ENCODE data around the gene SULT4A1.

SULT4A1 gene

GRCh38 chr22:43891360-43892182, 29.3 kb upstream of the SULT4A1 start, which contains the start of gene PNPLA5:
Gene PNPLA5, minus strand, starts transcription at chr22:43892013. Its CDS starts 133 bp downstream, at chr22:43891880.
- Mint-ChIP-seq H3K9me3 (no peaks in the 10 kb centered on the region), H3K36me3 (ENCODE audit: low read depth) (no peaks in the 10 kb centered on the region), H3K27me3 (ENCODE audit: low read depth) (peaks cover 38% of the 10 kb centered on the region), H3K4me1 (ENCODE audit: low read depth) (no peaks in the 10 kb centered on the region), H3K27ac (no peak within 1 kb of the TSS), H3K4me3 (no peak within 1 kb of the TSS)

DNA sequence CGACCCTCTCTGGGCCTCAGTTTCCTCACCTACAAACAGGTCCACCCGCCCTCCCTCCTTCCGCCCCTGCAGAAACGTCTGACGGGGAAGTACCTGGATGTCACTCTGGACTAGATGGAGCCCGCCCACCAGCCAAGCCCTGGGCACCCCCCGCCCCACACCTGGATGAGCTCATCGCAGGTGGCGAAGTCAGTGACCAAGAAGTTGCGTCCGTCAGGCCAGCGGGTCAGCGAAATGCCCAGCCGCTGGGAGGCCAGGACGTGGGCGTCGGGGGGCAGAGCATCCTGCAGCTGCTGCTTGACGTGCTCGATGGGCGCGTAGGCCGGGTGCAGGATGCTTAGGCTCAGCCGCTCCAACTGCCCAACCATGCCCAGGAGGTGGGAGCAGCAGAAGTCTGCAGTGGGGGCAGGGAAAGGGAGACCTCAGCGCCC, 28.6 kb upstream of the SULT4A1 start:
- H3K4me3 Mint-ChIP-seq: no peak overlapping the region
- H3K27ac Mint-ChIP-seq: no peak overlapping the region
- peaks cover 38% of the 10 kb centered on the region for H3K27me3 Mint-ChIP-seq (ENCODE audit: low read depth)
- H3K36me3 Mint-ChIP-seq (ENCODE audit: low read depth): no peaks in the 10 kb centered on the region
- H3K9me3 Mint-ChIP-seq: no peaks in the 10 kb centered on the region
- H3K4me1 Mint-ChIP-seq (ENCODE audit: low read depth): no peaks in the 10 kb centered on the region

DNA sequence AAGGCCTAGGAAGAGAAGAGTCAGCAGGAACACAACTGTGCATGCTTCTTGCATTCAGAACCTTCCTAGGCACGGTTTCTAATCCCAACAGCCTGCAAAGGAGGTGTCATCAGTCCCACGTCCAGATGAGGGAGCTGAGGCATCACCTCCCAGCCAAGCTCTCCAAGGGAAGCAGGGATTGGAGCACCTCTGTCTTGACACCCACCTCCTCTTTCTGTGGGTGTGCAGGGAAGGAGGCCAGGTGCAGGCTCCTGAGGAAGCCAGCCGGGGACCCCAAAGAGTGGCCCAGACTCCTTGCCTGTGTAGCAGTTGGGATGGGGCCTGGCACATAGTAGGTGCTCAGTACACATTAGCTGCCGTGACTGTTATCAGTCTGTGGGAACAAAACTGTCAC, 27.5 kb upstream of the SULT4A1 start:
- H3K27me3 Mint-ChIP-seq (ENCODE audit: low read depth): peaks cover 38% of the 10 kb centered on the region
- H3K4me3 Mint-ChIP-seq: no peak overlapping the region
- H3K4me1 Mint-ChIP-seq (ENCODE audit: low read depth): no peaks in the 10 kb centered on the region
- no peaks in the 10 kb centered on the region for H3K36me3 Mint-ChIP-seq (ENCODE audit: low read depth)
- no peak overlapping the region for H3K27ac Mint-ChIP-seq
- no peaks in the 10 kb centered on the region for H3K9me3 Mint-ChIP-seq

- Mint-ChIP-seq H3K27ac (no peak overlapping the region), H3K36me3 (ENCODE audit: low read depth) (no peaks in the 10 kb centered on the region), H3K27me3 (ENCODE audit: low read depth) (peaks cover 38% of the 10 kb centered on the region), H3K9me3 (no peaks in the 10 kb centered on the region), H3K4me1 (ENCODE audit: low read depth) (no peaks in the 10 kb centered on the region), H3K4me3 (no peak overlapping the region)
These were observed 27.0 kb upstream of the SULT4A1 start for GRCh38 chr22:43889201-43889859.

DNA sequence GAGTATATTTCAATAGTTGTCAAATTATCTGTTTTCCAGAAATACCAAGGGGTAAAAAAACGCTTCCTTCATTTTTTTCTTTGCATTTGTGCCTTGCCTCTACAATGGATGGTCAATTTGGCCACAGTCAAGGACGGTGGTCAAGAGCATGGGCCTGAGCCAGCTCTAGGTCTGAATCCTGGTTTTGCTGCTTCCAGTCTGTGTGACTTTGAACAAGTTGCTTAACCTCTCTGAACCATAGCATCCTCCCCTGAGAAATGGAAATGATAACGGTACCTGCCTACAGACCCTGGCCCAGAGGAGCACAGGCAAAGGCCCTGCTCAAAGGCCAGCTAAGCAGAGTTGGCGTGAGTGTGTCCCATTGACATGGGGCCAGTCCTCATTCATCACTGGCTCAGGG, 26.4 kb upstream of the SULT4A1 start:
- Mint-ChIP-seq H3K36me3 (ENCODE audit: low read depth) (no peaks in the 10 kb centered on the region), H3K4me1 (ENCODE audit: low read depth) (no peaks in the 10 kb centered on the region), H3K27ac (no peak overlapping the region), H3K27me3 (ENCODE audit: low read depth) (peaks cover 35% of the 10 kb centered on the region), H3K4me3 (no peak overlapping the region), H3K9me3 (no peaks in the 10 kb centered on the region)

DNA sequence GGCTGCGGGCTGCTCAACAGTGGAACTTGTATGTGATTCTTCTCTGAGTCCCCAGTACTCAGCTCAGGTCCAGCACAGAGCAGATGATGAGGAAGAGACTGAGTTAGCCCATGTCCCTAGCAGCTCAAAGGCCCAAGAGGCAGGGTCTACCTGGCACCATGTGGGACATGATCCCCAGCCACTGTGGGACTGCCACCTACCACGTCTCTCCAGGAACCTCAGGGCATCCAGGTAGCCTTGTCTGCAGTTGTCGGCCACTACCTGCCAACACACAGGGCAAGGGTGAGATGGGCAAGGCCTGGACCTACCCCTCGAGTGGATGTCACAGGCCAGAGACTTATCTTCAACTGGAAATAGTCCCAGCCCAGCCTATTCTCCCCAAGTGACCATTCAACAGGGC, 25.1 kb upstream of the SULT4A1 start:
- no peak overlapping the region for H3K4me3 Mint-ChIP-seq
- H3K27me3 Mint-ChIP-seq (ENCODE audit: low read depth): peaks cover 29% of the 10 kb centered on the region
- H3K9me3 Mint-ChIP-seq: no peaks in the 10 kb centered on the region
- H3K27ac Mint-ChIP-seq: no peak overlapping the region
- H3K36me3 Mint-ChIP-seq (ENCODE audit: low read depth): no peaks in the 10 kb centered on the region
- no peaks in the 10 kb centered on the region for H3K4me1 Mint-ChIP-seq (ENCODE audit: low read depth)

DNA sequence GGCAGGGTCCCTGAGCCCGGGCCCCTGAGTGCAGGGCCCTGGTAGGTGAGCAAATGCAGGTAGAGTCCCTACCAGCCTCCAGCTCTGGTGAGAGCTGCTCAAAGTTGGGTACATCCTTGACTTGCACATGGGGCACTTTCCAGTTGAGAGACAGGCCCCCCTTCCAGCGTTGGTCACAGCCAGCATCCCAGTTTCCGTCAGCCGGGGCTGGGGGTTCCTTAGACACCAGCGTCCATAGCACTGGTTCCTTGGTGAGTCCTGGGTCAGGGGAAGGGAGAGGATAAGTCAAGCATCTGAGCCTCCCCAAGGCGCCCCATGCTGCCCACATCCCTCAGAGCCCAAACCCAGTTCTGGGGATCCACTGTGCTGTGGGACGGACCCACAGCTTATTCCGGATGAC, 23.9 kb upstream of the SULT4A1 start:
- Mint-ChIP-seq H3K9me3 (no peaks in the 10 kb centered on the region), H3K27ac (no peak overlapping the region), H3K4me3 (no peak overlapping the region), H3K27me3 (ENCODE audit: low read depth) (peaks cover 22% of the 10 kb centered on the region), H3K36me3 (ENCODE audit: low read depth) (no peaks in the 10 kb centered on the region), H3K4me1 (ENCODE audit: low read depth) (no peaks in the 10 kb centered on the region)

DNA sequence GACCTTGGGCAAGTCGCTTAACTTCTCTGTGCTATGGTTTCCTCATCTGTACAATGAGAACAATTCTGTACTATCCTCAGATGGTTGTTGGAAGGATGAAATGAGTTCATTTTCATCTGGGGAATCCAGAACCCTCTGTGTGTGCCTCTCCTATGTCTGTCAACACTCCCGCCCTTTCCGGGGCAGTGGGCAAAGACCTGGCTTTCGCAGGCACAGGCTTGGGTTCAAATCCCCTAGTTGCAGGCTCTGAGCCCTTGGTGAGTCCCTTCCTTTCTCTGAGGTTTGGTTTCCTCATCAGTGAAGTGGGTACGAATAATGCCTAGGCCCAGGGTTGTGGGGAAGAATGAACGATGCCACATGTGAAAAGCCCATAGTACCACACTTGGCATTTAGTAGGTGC, 23.5 kb upstream of the SULT4A1 start:
- peaks cover 19% of the 10 kb centered on the region for H3K27me3 Mint-ChIP-seq (ENCODE audit: low read depth)
- H3K36me3 Mint-ChIP-seq (ENCODE audit: low read depth): no peaks in the 10 kb centered on the region
- no peaks in the 10 kb centered on the region for H3K9me3 Mint-ChIP-seq
- H3K4me1 Mint-ChIP-seq (ENCODE audit: low read depth): no peaks in the 10 kb centered on the region
- no peak overlapping the region for H3K27ac Mint-ChIP-seq
- no peak overlapping the region for H3K4me3 Mint-ChIP-seq

GRCh38 chr22:43885319-43885671, 23.0 kb upstream of the SULT4A1 start:
- Mint-ChIP-seq H3K36me3 (ENCODE audit: low read depth) (no peaks in the 10 kb centered on the region), H3K4me1 (ENCODE audit: low read depth) (no peaks in the 10 kb centered on the region), H3K27ac (no peak overlapping the region), H3K4me3 (no peak overlapping the region), H3K9me3 (no peaks in the 10 kb centered on the region), H3K27me3 (ENCODE audit: low read depth) (peaks cover 14% of the 10 kb centered on the region)

DNA sequence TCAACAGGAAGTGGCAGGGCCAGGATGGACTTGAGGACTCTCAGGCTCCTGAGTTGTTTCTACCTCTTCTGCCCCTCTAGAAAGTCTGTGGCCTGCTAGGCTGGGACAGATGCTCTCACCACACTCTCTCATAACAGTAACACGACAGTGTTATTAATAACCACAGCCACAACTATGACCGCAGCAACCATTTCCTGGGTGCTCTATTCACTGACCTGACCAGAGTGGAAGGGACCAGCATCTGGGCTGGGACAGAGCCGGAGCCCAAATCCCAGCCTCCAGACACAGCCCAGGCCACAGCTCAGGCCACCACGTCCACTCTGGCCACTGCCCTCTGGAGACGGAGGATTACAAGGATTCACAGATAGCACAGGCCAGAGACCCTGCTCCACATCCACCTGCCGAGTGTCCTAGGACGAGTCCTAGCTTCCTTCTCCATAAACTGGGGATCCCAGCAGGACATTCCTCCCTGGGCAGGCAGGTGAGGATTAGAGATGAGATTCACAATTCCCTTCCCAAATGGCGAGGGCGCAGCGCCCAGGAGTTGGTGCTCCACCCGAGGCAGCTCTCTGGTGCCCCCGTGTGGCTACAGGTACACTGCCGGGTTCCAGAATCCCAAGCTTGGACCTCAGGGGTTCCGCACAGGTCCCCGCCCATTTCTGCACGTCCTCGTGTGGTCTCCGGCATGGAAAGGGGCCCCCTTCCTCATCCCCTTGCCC, 22.4 kb upstream of the SULT4A1 start:
- Mint-ChIP-seq H3K27me3 (ENCODE audit: low read depth) (peaks cover 12% of the 10 kb centered on the region), H3K4me3 (no peak overlapping the region), H3K9me3 (no peaks in the 10 kb centered on the region), H3K4me1 (ENCODE audit: low read depth) (no peaks in the 10 kb centered on the region), H3K27ac (no peak overlapping the region), H3K36me3 (ENCODE audit: low read depth) (no peaks in the 10 kb centered on the region)

DNA sequence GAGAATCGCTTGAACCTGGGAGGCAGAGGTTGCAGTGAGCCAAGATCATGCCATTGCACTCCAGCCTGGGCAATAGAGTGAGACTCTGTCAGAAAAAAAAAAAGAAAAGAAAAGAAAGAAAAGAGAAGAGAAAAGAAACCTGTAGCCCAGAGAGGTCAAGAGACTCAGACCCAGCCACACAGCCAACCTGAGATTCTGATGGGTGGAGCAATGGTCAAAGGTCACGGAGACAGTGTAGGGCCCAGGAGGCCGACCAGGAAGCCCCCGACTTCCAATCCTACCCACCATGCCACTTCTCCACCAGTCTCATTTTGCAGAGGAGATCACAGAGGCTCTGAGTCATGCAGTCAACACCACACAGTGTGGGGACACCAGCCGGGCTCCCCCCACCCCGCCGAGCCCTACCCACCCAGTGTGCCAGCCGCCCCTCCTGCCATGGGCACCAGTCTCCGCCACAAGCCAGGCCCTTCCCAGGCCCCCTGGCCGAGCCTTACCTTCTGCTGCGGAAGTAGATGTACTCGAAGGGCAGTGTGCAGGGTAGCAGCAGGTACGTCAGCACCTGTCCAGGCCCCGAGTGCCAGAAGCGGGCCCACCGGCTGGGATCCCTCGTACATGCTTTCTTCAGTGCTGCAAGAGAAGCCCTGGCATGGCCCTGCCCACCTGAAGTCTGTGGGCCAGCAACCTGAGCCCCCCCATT, 21.6 kb upstream of the SULT4A1 start:
- Mint-ChIP-seq H3K27ac (no peak overlapping the region), H3K36me3 (ENCODE audit: low read depth) (no peaks in the 10 kb centered on the region), H3K27me3 (ENCODE audit: low read depth) (peaks cover 6% of the 10 kb centered on the region), H3K9me3 (no peaks in the 10 kb centered on the region), H3K4me1 (ENCODE audit: low read depth) (no peaks in the 10 kb centered on the region), H3K4me3 (no peak overlapping the region)

DNA sequence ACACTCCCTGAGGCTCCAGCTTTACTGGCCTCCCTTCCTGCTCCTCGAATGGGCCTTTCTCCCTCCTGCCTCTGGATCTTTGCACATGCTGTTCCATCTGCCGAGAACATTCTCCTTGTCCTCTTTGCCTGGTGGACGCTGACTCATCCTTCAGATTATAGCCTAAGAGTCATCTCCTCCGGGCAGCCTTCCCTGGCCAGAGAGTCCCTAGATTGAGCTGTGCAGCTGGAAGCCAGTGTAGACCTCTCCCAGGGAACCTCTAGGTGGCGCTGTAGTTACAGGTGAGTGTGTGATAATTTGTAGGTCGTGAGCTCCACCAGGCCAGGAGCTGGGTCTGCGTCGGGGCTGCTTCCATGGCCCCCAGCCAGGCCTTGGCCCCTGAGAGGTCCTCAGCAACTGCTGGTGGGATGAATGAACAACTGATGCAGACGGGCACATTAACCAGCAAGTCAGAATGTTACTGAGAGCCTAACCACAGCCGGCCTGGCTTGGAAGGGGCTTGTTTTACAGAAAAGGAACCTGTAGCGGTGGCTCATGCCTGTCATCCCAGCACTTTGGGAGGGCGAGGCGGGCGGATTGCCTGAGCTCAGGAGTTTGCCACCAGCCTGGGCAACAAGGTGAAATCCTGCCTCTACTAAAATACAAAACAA, 20.8 kb upstream of the SULT4A1 start:
- no peaks in the 10 kb centered on the region for H3K4me1 Mint-ChIP-seq (ENCODE audit: low read depth)
- H3K27me3 Mint-ChIP-seq (ENCODE audit: low read depth): peaks cover 3% of the 10 kb centered on the region
- no peaks in the 10 kb centered on the region for H3K9me3 Mint-ChIP-seq
- no peak overlapping the region for H3K27ac Mint-ChIP-seq
- H3K4me3 Mint-ChIP-seq: no peak overlapping the region
- H3K36me3 Mint-ChIP-seq (ENCODE audit: low read depth): no peaks in the 10 kb centered on the region

DNA sequence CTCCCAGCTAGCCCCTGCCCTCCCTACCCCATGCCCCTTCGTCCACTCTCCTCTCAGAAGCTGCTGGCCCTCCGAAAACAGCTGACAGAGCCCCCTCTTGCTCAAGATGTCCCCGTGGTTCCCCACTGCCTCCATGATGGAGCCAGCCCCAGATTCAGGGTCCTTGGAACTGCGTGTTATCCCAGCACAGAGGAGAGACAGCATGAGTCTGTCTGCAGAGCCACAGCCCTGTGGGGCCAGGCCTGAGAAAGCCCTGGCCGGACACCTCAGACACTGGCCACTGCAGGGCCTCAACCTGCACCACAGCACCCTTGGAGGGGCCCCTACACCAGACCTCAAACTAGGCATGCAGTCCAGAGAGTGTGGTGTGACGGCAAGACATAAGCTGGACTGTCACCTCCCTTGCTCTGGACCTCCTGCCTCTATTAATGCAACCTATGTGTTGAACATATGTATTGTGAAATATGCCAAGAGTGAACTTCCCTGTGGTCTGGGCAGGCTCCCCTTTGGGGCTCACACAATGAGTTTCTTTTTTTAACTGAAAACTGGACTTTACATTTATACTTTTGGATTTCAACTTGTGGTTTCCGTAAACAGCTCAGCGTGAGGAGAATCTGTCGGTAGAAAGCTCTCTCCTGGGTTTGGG, 19.9 kb upstream of the SULT4A1 start:
- H3K27ac Mint-ChIP-seq: no peak overlapping the region
- H3K4me1 Mint-ChIP-seq (ENCODE audit: low read depth): no peaks in the 10 kb centered on the region
- no peak overlapping the region for H3K4me3 Mint-ChIP-seq
- H3K27me3 Mint-ChIP-seq (ENCODE audit: low read depth): no peaks in the 10 kb centered on the region
- H3K36me3 Mint-ChIP-seq (ENCODE audit: low read depth): no peaks in the 10 kb centered on the region
- no peaks in the 10 kb centered on the region for H3K9me3 Mint-ChIP-seq
